Measurements from ENCODE around the gene THRA. TPM values are rescaled to one million over a fixed set of nuclear protein-coding genes. Genes with fewer than 3 reads are reported as not detected.

THRA gene
- polyA plus RNA-seq, 2 donors: 10.5 to 11.0 TPM

DNA sequence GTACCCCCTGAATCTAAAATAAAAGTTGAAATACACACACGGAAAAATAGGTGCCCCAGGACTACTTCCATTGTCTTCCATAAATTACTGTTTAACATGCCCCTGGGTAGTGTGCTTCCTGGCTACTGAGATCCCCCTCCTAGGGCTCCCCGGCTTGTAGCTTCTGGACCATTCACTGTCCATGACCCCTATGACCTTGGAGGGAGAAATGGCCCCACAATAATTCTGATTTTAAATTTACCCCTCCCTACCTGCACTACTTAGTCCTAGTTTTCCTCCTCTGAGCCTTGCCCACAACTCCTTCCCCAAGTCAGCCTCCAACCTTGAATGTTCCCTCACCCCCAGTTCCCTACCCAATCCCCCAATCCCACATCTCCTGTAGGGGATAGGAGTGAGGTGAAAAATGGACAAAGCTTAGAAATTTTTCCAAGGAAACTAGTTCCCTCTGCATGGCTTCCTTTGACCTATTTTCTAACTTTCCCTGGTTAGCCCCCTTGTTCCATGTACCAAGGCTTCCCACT lies 49.5 kb downstream of the THRA start:
- 6 to 9% methylated on average over 2 of the region's 2 CpGs for WGBS, 2 donors
- Histone ChIP-seq H3K36me3 (ENCODE audit: control insufficient read depth in 2 of 2, insufficient read depth in 2 of 2, low read length in 1 of 2) (no peaks in the 10 kb centered on the region), H3K27me3 (ENCODE audit: control insufficient read depth in 1 of 2, insufficient read depth in 2 of 2, low read length in 2 of 2) (no peaks in the 10 kb centered on the region), H3K9me3 (ENCODE audit: control insufficient read depth in 2 of 2, insufficient read depth in 1 of 2, low read depth in 1 of 2, low read length in 1 of 2) (no peaks in the 10 kb centered on the region), H3K4me3 (ENCODE audit: low read depth in 1 of 2, low read length in 2 of 2) (no peak overlapping the region), H3K27ac (ENCODE audit: low read depth in 2 of 2, low read length in 1 of 2) (peak overlapping the region; percentile 89 to 97), H3K4me1 (ENCODE audit: control insufficient read depth in 2 of 2, insufficient read depth in 2 of 2, low read length in 1 of 2) (peaks cover 8 to 14% of the 10 kb centered on the region in 2 donors)

DNA sequence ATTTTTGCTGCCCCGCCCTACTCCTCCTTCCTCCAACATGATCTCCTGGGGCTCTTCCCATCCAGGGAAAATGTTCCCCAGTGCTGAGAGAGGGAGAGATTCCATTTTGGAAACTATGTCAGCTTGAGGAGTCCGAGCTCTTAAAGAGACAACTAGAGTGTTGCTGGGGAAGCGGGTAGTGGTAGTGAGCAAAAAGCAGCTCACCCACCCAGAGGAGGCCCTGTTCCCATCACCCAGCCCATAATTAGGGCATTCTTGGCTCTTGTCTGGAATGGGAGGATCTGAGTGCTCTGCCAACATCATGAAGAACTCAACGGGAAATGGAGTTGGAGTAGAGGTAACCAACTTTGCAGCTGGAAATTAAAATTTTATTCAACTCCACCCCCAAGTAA lies 49.9 kb downstream of the THRA start:
- Histone ChIP-seq H3K9me3 (ENCODE audit: control insufficient read depth in 2 of 2, insufficient read depth in 1 of 2, low read depth in 1 of 2, low read length in 1 of 2) (no peaks in the 10 kb centered on the region), H3K27ac (ENCODE audit: low read depth in 2 of 2, low read length in 1 of 2) (peak overlapping the region; percentile 89 to 97), H3K27me3 (ENCODE audit: control insufficient read depth in 1 of 2, insufficient read depth in 2 of 2, low read length in 2 of 2) (no peaks in the 10 kb centered on the region), H3K4me1 (ENCODE audit: control insufficient read depth in 2 of 2, insufficient read depth in 2 of 2, low read length in 1 of 2) (peaks cover 8 to 10% of the 10 kb centered on the region in 2 donors), H3K4me3 (ENCODE audit: low read depth in 1 of 2, low read length in 2 of 2) (no peak overlapping the region), H3K36me3 (ENCODE audit: control insufficient read depth in 2 of 2, insufficient read depth in 2 of 2, low read length in 1 of 2) (no peaks in the 10 kb centered on the region)
- WGBS, 2 donors: 34 to 45% methylated on average over 4 of the region's 4 CpGs

DNA sequence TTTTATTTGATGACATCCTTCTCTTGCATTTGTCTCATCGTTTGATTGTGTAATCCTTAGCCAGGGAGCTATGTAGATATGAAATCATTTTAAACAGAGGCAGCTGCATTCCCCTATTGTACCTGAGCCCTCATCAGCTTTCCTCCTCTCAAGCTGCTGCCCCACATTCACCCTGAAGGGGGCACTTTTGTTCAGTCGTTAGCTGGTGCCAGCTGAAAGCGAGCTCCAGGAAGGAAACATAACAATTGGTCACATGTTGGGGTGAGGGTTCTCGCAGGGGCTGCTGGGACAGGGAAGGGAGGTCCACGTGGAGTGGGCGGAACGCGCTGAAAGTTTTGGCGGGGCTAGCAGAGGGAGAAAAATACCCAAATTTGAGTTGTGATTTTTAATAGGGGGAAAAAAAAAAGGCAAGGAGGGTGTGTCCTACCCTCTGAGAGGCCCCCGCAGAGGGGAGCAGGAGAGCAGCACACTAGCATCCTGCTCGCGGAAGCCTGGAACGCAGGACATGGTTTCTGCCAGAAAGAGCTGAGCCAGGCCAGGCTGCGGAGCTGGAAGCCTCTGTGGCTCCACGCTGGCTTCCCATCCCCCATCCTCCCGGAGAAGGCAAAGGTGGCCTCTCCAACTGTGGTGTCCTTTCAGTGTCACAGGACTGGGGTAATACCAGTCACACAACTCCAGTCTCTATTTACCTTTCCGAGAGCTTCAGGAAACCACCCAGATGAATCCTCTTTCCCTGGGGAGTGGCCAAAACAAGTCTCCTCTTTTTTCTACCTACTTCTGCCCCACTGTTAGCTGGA lies 50.5 kb downstream of the THRA start:
- Histone ChIP-seq H3K27me3 (ENCODE audit: control insufficient read depth in 1 of 2, insufficient read depth in 2 of 2, low read length in 2 of 2) (no peaks in the 10 kb centered on the region), H3K9me3 (ENCODE audit: control insufficient read depth in 2 of 2, insufficient read depth in 1 of 2, low read depth in 1 of 2, low read length in 1 of 2) (no peaks in the 10 kb centered on the region), H3K27ac (ENCODE audit: low read depth in 2 of 2, low read length in 1 of 2) (peak overlapping the region; percentile 89 to 99), H3K36me3 (ENCODE audit: control insufficient read depth in 2 of 2, insufficient read depth in 2 of 2, low read length in 1 of 2) (no peaks in the 10 kb centered on the region), H3K4me3 (ENCODE audit: low read depth in 1 of 2, low read length in 2 of 2) (peak overlapping the region; percentile 22 to 48), H3K4me1 (ENCODE audit: control insufficient read depth in 2 of 2, insufficient read depth in 2 of 2, low read length in 1 of 2) (peaks cover 8% of the 10 kb centered on the region in 2 donors)
- WGBS, 2 donors: 1% methylated on average over 17 of the region's 17 CpGs

DNA sequence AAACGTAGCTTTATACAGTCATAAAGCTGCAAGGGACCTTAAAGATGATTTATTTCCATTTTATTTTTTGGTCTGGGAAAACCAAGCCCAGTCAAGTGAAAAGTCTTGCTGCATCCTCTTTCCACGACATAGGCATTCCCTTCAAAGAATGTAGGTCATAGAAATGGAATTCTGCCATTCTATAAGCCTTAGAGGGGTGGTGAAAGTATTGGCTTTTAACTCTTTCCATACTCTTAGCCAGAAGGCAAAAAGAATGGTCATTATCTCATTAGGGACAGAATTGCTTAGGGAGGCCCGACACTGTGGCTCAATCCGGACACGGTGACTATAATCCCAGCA lies 51.1 kb downstream of the THRA start:
- Histone ChIP-seq H3K4me1 (ENCODE audit: control insufficient read depth in 2 of 2, insufficient read depth in 2 of 2, low read length in 1 of 2) (peaks cover 7 to 8% of the 10 kb centered on the region in 2 donors), H3K9me3 (ENCODE audit: control insufficient read depth in 2 of 2, insufficient read depth in 1 of 2, low read depth in 1 of 2, low read length in 1 of 2) (no peaks in the 10 kb centered on the region), H3K27me3 (ENCODE audit: control insufficient read depth in 1 of 2, insufficient read depth in 2 of 2, low read length in 2 of 2) (no peaks in the 10 kb centered on the region), H3K27ac (ENCODE audit: low read depth in 2 of 2, low read length in 1 of 2) (peak overlapping the region; percentile 89 to 99), H3K36me3 (ENCODE audit: control insufficient read depth in 2 of 2, insufficient read depth in 2 of 2, low read length in 1 of 2) (no peaks in the 10 kb centered on the region), H3K4me3 (ENCODE audit: low read depth in 1 of 2, low read length in 2 of 2) (peak overlapping the region in 1 of 2 donors; percentile 48)
- 36 to 46% methylated on average over 5 of the region's 5 CpGs for WGBS, 2 donors

DNA sequence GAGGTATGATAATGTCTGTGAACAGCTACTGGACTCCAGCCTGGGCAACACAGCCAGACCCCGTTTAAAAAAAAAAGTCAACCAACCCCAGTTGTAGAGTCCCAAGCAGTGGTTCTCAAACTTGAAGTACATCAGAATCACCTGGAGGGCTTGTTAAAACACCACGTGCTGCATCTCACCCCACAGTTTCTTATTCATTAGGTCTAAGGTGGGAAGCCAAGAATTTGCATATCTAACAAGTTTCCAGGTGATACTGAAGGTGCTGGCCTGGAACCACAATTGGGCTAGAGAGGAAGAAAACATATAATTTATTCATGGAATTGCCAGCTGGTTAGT lies 52.3 kb downstream of the THRA start:
- H3K4me1 ChIP-seq (ENCODE audit: control insufficient read depth in 2 of 2, insufficient read depth in 2 of 2, low read length in 1 of 2): peaks cover 5 to 8% of the 10 kb centered on the region in 2 donors
- no peak overlapping the region for H3K27ac ChIP-seq (ENCODE audit: low read depth in 2 of 2, low read length in 1 of 2)
- WGBS, 2 donors: 63 to 64% methylated on average over 2 of the region's 2 CpGs

DNA sequence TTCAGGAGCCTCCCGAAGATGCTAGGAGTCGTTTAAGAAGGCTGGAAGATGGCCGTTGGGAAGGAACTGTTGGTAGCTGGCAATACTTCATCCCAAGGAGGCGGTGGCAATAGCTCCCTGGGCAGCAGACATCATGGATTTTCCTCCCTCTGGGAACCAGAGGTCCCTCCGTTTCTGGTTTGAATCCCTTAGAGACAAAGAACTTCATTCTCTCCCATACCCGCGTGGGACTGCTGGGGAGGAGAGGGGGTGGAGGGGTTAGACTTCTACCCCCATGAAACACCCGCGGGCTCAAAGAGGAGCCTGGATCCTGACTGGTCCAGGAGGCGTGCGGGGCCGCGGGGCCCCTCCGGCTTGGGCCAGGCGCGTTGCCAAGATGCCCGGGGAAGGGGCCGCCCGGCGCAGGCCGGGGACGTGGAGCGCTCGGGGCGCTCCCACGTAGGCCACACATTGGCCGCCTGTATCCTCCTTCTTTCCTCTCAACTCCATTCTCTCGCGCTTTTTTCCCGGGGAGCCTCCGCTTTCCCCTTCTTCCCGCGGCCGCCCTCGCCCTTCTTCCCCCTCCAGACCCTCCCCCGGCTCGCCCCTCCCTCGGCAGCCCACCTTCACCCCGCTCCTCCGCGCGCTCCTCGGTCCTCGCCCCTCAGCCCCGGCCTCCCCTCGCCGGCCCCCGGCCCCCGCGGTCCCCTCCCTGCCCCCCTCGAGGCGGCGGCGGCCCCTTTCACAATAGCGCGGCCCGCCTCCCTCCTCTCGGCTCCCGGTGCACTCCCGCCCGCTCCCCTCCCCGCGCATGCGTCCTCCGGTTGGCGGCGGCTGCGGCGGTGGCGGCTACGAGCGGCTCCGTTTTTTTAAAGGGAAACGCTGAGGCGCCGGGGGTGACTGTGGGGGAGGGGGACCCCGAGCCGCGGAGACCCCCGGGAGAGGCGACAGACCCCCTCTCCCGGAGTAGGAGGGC lies 58.7 kb downstream of the THRA start, which contains the start of gene MSL1:
TSS of gene MSL1 (plus strand) at position 791 of the 955 bp plus-strand sequence. CDS start 642 bp downstream, outside the sequence.
- peaks cover 0 to 3% of the 10 kb centered on the region in 2 donors for H3K4me1 ChIP-seq (ENCODE audit: control insufficient read depth in 2 of 2, insufficient read depth in 2 of 2, low read length in 1 of 2)
- H3K27me3 ChIP-seq (ENCODE audit: control insufficient read depth in 1 of 2, insufficient read depth in 2 of 2, low read length in 2 of 2): no peaks in the 10 kb centered on the region
- H3K27ac ChIP-seq (ENCODE audit: low read depth in 2 of 2, low read length in 1 of 2): peak within 1 kb of the TSS; percentile 95 to 98
- H3K9me3 ChIP-seq (ENCODE audit: control insufficient read depth in 2 of 2, insufficient read depth in 1 of 2, low read depth in 1 of 2, low read length in 1 of 2): no peaks in the 10 kb centered on the region
- no peaks in the 10 kb centered on the region for H3K36me3 ChIP-seq (ENCODE audit: control insufficient read depth in 2 of 2, insufficient read depth in 2 of 2, low read length in 1 of 2)
- H3K4me3 ChIP-seq (ENCODE audit: low read depth in 1 of 2, low read length in 2 of 2): peak within 1 kb of the TSS; percentile 88 to 93
- 1% methylated on average over 56 to 82 of the region's 82 CpGs for WGBS, 2 donors

More for the DNA sequence above, 52.3 kb downstream of the THRA start:
- Histone ChIP-seq H3K9me3 (ENCODE audit: control insufficient read depth in 2 of 2, insufficient read depth in 1 of 2, low read depth in 1 of 2, low read length in 1 of 2) (no peaks in the 10 kb centered on the region), H3K4me3 (ENCODE audit: low read depth in 1 of 2, low read length in 2 of 2) (no peak overlapping the region), H3K27me3 (ENCODE audit: control insufficient read depth in 1 of 2, insufficient read depth in 2 of 2, low read length in 2 of 2) (no peaks in the 10 kb centered on the region), H3K36me3 (ENCODE audit: control insufficient read depth in 2 of 2, insufficient read depth in 2 of 2, low read length in 1 of 2) (no peaks in the 10 kb centered on the region)

DNA sequence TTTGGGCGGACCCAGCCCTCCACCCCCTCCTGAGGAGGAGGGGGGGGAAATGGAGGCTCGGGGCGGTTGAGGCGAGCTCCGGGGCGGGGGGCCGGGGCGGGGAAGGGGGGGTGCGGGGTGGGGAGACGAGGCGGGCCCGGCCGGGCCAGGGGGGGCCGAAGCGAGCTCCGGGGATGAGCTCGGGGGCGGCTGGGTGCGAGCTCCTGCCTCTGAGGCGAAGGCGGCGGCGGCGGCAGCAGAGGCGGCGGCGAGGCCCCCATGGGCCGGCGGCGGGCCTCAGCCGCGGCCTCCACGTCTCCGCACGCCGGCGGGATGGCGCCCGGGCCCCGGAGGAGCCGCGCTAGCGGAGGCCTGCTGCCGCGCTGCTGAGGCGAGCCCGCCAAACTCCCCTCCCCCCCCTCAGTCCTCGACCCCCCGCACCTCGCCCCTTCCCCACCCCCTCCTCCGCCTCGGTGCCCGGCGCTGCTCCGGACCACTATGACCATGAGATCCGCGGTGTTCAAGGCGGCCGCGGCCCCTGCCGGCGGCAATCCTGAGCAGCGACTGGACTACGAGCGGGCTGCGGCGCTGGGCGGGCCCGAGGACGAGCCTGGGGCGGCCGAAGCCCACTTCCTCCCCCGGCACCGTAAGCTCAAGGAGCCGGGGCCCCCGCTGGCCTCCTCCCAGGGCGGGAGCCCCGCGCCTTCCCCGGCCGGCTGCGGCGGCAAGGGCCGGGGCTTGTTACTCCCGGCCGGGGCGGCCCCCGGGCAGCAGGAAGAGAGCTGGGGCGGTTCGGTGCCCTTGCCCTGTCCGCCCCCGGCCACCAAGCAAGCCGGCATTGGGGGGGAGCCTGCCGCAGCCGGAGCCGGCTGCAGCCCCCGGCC lies 59.6 kb downstream of the THRA start:
- Histone ChIP-seq H3K4me1 (ENCODE audit: control insufficient read depth in 2 of 2, insufficient read depth in 2 of 2, low read length in 1 of 2) (peaks cover 0 to 3% of the 10 kb centered on the region in 2 donors), H3K27ac (ENCODE audit: low read depth in 2 of 2, low read length in 1 of 2) (peak overlapping the region; percentile 95 to 98), H3K27me3 (ENCODE audit: control insufficient read depth in 1 of 2, insufficient read depth in 2 of 2, low read length in 2 of 2) (no peaks in the 10 kb centered on the region), H3K4me3 (ENCODE audit: low read depth in 1 of 2, low read length in 2 of 2) (peak overlapping the region; percentile 88 to 93), H3K9me3 (ENCODE audit: control insufficient read depth in 2 of 2, insufficient read depth in 1 of 2, low read depth in 1 of 2, low read length in 1 of 2) (no peaks in the 10 kb centered on the region), H3K36me3 (ENCODE audit: control insufficient read depth in 2 of 2, insufficient read depth in 2 of 2, low read length in 1 of 2) (peaks cover 0 to 5% of the 10 kb centered on the region in 2 donors)
- 0 to 1% methylated on average over 46 to 97 of the region's 97 CpGs for whole genome bisulfite sequencing, 2 donors

DNA sequence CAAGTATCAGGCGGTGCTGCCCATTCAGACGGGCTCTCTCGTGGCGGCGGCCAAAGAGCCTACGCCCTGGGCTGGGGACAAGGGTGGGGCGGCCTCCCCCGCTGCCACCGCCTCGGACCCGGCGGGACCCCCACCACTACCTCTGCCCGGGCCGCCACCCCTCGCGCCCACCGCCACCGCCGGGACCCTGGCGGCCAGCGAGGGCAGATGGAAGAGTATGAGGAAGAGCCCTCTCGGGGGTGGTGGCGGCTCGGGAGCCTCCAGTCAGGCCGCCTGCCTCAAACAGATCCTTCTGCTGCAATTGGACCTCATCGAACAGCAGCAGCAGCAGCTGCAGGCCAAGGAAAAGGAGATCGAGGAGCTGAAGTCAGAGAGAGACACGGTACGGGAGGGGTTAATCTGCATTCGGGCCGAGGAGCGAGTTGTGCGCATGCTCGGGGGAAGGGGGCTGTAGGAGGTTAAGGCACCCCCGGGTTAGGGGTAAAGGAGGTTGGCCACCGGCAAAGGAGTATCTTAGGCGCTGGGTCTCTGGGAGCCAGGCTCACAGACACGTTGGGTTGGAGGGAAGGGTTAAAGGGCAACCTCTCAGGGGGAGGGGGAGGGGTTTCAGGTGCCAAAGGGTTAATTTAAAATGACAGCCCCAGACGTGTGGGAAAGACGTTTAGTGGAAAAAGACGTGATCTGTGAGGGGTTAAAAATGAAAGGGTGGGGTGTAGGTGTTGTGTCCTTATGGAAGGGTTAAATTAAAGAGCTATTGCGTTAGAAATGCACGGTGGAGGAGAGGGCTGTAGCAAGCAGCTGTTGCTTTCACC lies 60.4 kb downstream of the THRA start:
- Histone ChIP-seq H3K4me3 (ENCODE audit: low read depth in 1 of 2, low read length in 2 of 2) (peak overlapping the region; percentile 88 to 93), H3K36me3 (ENCODE audit: control insufficient read depth in 2 of 2, insufficient read depth in 2 of 2, low read length in 1 of 2) (peaks cover 0 to 6% of the 10 kb centered on the region in 2 donors), H3K27me3 (ENCODE audit: control insufficient read depth in 1 of 2, insufficient read depth in 2 of 2, low read length in 2 of 2) (no peaks in the 10 kb centered on the region), H3K4me1 (ENCODE audit: control insufficient read depth in 2 of 2, insufficient read depth in 2 of 2, low read length in 1 of 2) (peaks cover 0 to 3% of the 10 kb centered on the region in 2 donors), H3K27ac (ENCODE audit: low read depth in 2 of 2, low read length in 1 of 2) (peak overlapping the region; percentile 95 to 98), H3K9me3 (ENCODE audit: control insufficient read depth in 2 of 2, insufficient read depth in 1 of 2, low read depth in 1 of 2, low read length in 1 of 2) (no peaks in the 10 kb centered on the region)
- 0 to 1% methylated on average over 35 to 43 of the region's 43 CpGs for WGBS, 2 donors
